Neural progenitor cell (in vitro differentiated cells): ENCODE results near the gene TMEM143. TPM values are rescaled to one million over a fixed set of nuclear protein-coding genes. Genes with fewer than 3 reads are reported as not detected.
"Not testable (repeated sequence)": the region's sequence is repeated elsewhere in the genome, so short reads cannot be mapped to it uniquely, and the experiment has no call there.

ENCODE experiments used
- DNase-seq: peaks from one replicate; pipeline ENCODE4 v3.0.0-alpha.2; 2016; ENCODE audit warnings: low spot score
- H2AFZ ChIP-seq: fragments of 200-600 bp; sonication (generic); replicated peaks from 2 replicates; pipeline ENCODE4 v1.6.1; 2016; ENCODE audit warnings: antibody characterized with exemption
- H3F3A ChIP-seq: fragments of 200-600 bp; sonication (generic); 2 replicates; pipeline ENCODE4 v1.6.1; 2016; ENCODE audit warnings: antibody characterized with exemption, low read depth
- H3K27ac ChIP-seq: fragments of 200-600 bp; sonication (generic); 2 replicates; pipeline ENCODE4 v1.5.1; 2016; ENCODE audit warnings: mild to moderate bottlenecking
- H3K27me3 ChIP-seq: fragments of 200-600 bp; sonication (generic); 2 replicates; pipeline ENCODE4 v1.6.1; 2016; ENCODE audit warnings: mild to moderate bottlenecking, moderate library complexity
- H3K36me3 ChIP-seq: fragments of 200-600 bp; sonication (generic); 2 replicates; pipeline ENCODE4 v1.5.1; 2016
- H3K4me1 ChIP-seq: fragments of 200-600 bp; sonication (generic); 2 replicates; pipeline ENCODE4 v1.6.1; 2016; ENCODE audit warnings: mixed run types
- H3K4me2 ChIP-seq: fragments of 200-600 bp; sonication (generic); 2 replicates; pipeline ENCODE4 v1.6.1; 2016
- H3K4me3 ChIP-seq: fragments of 200-600 bp; sonication (generic); 2 replicates; pipeline ENCODE4 v1.5.1; 2016
- H3K79me2 ChIP-seq: fragments of 200-600 bp; sonication (generic); 2 replicates; pipeline ENCODE4 v1.6.1; 2016; ENCODE audit warnings: low read depth
- H3K9ac ChIP-seq: fragments of 200-600 bp; sonication (generic); 2 replicates; pipeline ENCODE4 v1.6.1; 2016
- H3K9me3 ChIP-seq: fragments of 200-600 bp; sonication (generic); 2 replicates; pipeline ENCODE4 v1.5.1; 2016; ENCODE audit warnings: low read depth
- H4K20me1 ChIP-seq: fragments of 200-600 bp; sonication (generic); 2 replicates; pipeline ENCODE4 v1.6.1; 2016; ENCODE audit warnings: low read depth
- H3K27ac Mint-ChIP-seq: 3 replicates; pipeline ENCODE4 v1.8.0; 2021; ENCODE audit warnings: mixed read lengths
- H3K27me3 Mint-ChIP-seq: 2 replicates; pipeline ENCODE4 v1.8.0; 2022; ENCODE audit warnings: low read depth, mild to moderate bottlenecking, inconsistent platforms, moderate library complexity, mixed read lengths; ENCODE audit not compliant: insufficient read depth
- H3K36me3 Mint-ChIP-seq: 3 replicates; pipeline ENCODE4 v1.8.0; 2021; ENCODE audit warnings: mixed read lengths
- H3K4me1 Mint-ChIP-seq: 3 replicates; pipeline ENCODE4 v1.8.0; 2021; ENCODE audit warnings: mixed read lengths
- H3K4me3 Mint-ChIP-seq: 3 replicates; pipeline ENCODE4 v1.8.0; 2021; ENCODE audit warnings: mild to moderate bottlenecking, moderate library complexity, mixed read lengths
- H3K9me3 Mint-ChIP-seq: 3 replicates; pipeline ENCODE4 v1.8.0; 2020; ENCODE audit warnings: mixed read lengths
- EZH2 ChIP-seq: fragments of 200-600 bp; sonication (generic); IDR thresholded peaks from 2 replicates; pipeline ENCODE4 v1.6.1; 2017; ENCODE audit warnings: antibody characterized with exemption, mild to moderate bottlenecking, moderate library complexity
- EZH2phosphoT487 ChIP-seq: fragments of 200-600 bp; sonication (generic); IDR thresholded peaks from 2 replicates; pipeline ENCODE4 v1.6.1; 2017; ENCODE audit warnings: antibody characterized with exemption
- total RNA-seq: library from RNA; depleted of rRNA; stranded (reverse); fragments of >200 nt; gene quantifications from 2 replicates; pipeline ENCODE4 v1.2.3, GENCODE V29; 2015; ENCODE audit warnings: low replicate concordance
- TF ChIP-seq, protein P1 (sequence below): fragments of 200-600 bp; sonication (generic); IDR thresholded peaks from 2 replicates; pipeline ENCODE4 v1.5.1; 2017; ENCODE audit warnings: antibody characterized with exemption, mild to moderate bottlenecking

Gene TMEM143
- total RNA-seq, 1 donor from 2014 or later: 3.1 TPM

DNA sequence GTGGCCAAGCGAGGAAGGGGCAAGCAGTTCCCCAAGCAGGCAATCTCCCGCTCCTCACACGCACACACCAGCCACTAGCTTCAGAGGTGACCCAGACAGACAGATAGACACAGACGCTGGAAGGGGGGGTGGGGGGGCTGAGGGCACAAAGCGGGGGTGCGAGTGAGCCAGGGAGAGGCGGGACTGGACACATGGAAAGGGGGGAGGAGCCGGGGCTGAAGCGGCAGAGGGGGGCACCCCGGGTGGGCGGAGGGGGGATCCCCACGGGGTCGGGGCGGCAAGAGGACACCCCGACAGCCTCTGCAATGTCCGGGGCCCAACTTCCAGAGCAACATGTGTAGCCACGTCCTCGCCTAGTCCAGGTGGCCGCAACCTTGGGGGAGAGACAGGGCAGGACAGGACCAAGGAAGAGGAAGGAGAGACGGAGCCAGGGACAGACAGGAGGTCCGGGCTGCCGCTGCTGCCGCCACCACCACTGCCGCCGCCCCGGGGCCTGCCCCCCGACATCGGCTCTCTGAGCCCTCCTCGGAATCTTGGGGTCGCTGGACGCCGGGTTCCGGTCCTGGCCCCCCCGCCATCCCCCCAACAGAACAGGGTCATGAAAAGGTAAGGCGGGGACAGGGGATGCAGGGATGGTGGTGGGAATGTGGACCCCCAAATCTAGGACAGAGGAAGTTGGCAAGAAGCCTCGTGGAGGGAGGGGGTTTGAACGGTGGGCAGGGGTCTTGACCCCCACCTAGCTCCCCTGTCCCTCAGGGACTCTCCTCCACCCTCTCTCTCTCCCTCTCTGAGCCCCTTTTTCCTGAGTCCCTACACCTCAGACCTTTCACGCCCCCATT, 30.8 kb upstream of the TMEM143 start:
- TF ChIP-seq EZH2 (peak; percentile 73), EZH2phosphoT487 (no peak)
- TF ChIP-seq, protein P1, sequence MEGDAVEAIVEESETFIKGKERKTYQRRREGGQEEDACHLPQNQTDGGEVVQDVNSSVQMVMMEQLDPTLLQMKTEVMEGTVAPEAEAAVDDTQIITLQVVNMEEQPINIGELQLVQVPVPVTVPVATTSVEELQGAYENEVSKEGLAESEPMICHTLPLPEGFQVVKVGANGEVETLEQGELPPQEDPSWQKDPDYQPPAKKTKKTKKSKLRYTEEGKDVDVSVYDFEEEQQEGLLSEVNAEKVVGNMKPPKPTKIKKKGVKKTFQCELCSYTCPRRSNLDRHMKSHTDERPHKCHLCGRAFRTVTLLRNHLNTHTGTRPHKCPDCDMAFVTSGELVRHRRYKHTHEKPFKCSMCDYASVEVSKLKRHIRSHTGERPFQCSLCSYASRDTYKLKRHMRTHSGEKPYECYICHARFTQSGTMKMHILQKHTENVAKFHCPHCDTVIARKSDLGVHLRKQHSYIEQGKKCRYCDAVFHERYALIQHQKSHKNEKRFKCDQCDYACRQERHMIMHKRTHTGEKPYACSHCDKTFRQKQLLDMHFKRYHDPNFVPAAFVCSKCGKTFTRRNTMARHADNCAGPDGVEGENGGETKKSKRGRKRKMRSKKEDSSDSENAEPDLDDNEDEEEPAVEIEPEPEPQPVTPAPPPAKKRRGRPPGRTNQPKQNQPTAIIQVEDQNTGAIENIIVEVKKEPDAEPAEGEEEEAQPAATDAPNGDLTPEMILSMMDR: no peak
- Histone ChIP-seq H3K9ac (no peak overlapping the region), H2AFZ (no peak overlapping the region), H3K79me2 (peaks cover 16% of the 10 kb centered on the region), H3K27ac (no peak overlapping the region), H3K36me3 (no peaks in the 10 kb centered on the region), H3K27me3 (peaks cover 69% of the 10 kb centered on the region), H3K4me1 (peaks cover 29% of the 10 kb centered on the region), H3K4me3 (peak overlapping the region; percentile 53), H3F3A (peaks cover 27% of the 10 kb centered on the region), H3K4me2 (peak overlapping the region; percentile 86), H4K20me1 (peaks cover 5% of the 10 kb centered on the region), H3K9me3 (no peaks in the 10 kb centered on the region)
- peaks cover 52% of the 10 kb centered on the region for H3K4me1 Mint-ChIP-seq
- H3K27me3 Mint-ChIP-seq: peaks cover 38% of the 10 kb centered on the region
- H3K36me3 Mint-ChIP-seq: peaks cover 2% of the 10 kb centered on the region
- H3K4me3 Mint-ChIP-seq: peak overlapping the region; percentile 84
- H3K27ac Mint-ChIP-seq: no peak overlapping the region
- peaks cover 2% of the 10 kb centered on the region for H3K9me3 Mint-ChIP-seq
- DNase-seq: no peak

DNA sequence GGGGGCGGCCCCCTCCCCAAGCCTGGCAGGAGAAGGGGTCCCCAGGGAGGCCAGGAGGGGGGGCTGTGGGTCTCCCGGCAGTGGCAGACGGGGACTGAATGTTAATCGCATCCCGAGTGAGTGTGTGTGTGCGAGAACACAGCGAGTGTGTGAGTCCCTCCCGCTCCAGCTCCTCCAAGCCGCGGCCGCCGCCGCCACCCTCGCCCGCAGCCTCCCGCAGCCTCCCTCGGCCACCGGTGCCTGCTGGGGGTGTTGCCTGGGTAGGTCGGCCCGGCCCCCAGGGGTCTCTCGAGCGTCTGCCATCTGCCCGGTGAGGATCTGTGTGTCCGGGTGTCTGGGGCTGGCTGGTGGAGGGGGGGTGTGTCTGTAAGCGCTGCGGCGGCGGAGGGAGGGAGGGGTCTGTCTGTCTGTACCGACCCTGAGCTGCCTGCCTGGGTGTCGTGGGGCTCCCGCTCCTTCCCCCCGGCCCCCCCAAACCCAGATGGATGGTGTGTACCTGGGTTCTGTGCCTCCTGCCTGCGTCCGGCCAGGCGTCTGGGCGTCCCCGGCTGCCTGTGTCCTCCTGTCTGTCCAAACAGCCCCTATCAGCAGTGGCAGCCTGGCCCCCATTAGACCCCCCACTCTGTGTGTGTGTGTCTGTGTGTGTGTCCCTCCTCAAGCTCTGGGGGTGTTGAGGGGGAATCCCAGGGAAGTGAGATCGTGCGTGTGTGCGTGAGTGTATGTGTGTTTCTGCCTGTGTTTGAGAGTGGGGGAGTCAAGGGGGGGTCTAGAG, 30.0 kb upstream of the TMEM143 start, which contains the start of gene GRIN2D:
Gene GRIN2D (plus strand): TSS at position 110 of the 772 bp plus-strand sequence. CDS start 4,725 bp downstream, outside the sequence.
- Histone ChIP-seq H3K4me2 (peak within 1 kb of the TSS; percentile 86), H3K9me3 (no peaks in the 10 kb centered on the region), H3K27ac (no peak within 1 kb of the TSS), H3K4me3 (peak within 1 kb of the TSS; percentile 53), H2AFZ (no peak within 1 kb of the TSS), H3F3A (peaks cover 19% of the 10 kb centered on the region), H3K27me3 (peaks cover 67% of the 10 kb centered on the region), H4K20me1 (peaks cover 5% of the 10 kb centered on the region), H3K4me1 (peaks cover 29% of the 10 kb centered on the region), H3K9ac (no peak within 1 kb of the TSS), H3K36me3 (no peaks in the 10 kb centered on the region), H3K79me2 (peaks cover 20% of the 10 kb centered on the region)
- H3K9me3 Mint-ChIP-seq: no peaks in the 10 kb centered on the region
- peak within 1 kb of the TSS; percentile 91 for H3K27ac Mint-ChIP-seq
- no peak for TF ChIP-seq EZH2phosphoT487
- TF ChIP-seq EZH2: peak; percentile 53
- TF ChIP-seq, protein P1: peak; percentile 34
- H3K4me1 Mint-ChIP-seq: peaks cover 45% of the 10 kb centered on the region
- peaks cover 31% of the 10 kb centered on the region for H3K27me3 Mint-ChIP-seq
- H3K4me3 Mint-ChIP-seq: peak within 1 kb of the TSS; percentile 84
- peak; percentile 76 for DNase-seq
- H3K36me3 Mint-ChIP-seq: no peaks in the 10 kb centered on the region

DNA sequence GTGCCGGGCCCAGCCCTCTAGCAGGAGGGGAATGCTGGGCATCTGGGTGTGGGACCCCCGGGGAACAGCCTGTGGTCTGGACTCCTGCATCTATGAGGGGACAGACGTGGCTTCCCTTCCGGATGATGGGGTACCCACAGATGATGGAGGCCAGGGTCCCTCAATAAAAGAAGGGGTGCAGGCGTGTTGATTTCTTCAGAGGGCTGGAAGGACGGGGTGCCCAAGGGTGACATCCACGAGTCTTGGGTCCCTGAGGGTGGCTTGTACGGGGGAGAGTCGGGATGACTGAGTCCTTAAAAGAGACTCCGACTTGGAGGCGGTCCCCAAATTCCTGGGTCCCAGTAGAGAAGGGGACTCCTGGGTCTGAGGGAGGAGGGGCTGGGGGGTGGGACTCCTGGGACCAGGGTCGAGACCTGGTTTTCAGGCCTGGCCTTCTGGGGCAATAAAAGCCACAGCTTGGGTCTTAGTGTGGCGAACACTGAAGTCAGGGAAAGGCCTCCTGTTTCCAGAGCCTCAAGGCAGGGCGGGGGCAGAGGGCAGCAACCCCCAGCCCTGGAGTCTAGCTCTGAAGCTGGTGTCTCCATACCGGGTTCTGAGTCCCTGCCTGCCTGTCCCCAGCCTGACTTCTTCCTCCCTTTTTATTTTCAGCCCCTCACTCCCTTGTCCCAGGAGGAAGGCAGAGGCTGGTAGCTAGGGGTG, 29.3 kb upstream of the TMEM143 start:
- peaks cover 59% of the 10 kb centered on the region for H3K27me3 ChIP-seq
- no peak for TF ChIP-seq EZH2
- TF ChIP-seq, protein P1: no peak
- TF ChIP-seq EZH2phosphoT487: no peak
- H3K79me2 ChIP-seq: peaks cover 23% of the 10 kb centered on the region
- peak overlapping the region; percentile 86 for H3K4me2 ChIP-seq
- H3K4me1 ChIP-seq: peaks cover 28% of the 10 kb centered on the region
- Mint-ChIP-seq H3K27ac (peak overlapping the region; percentile 91), H3K9me3 (no peaks in the 10 kb centered on the region), H3K27me3 (peaks cover 30% of the 10 kb centered on the region), H3K36me3 (peaks cover 3% of the 10 kb centered on the region), H3K4me3 (peak overlapping the region; percentile 84), H3K4me1 (peaks cover 44% of the 10 kb centered on the region)
- H3K36me3 ChIP-seq: no peaks in the 10 kb centered on the region
- no peak for DNase-seq
- H3K4me3 ChIP-seq: peak overlapping the region; percentile 53
- peaks cover 17% of the 10 kb centered on the region for H3F3A ChIP-seq
- H4K20me1 ChIP-seq: peaks cover 5% of the 10 kb centered on the region
- H3K9me3 ChIP-seq: no peaks in the 10 kb centered on the region
- H2AFZ ChIP-seq: no peak overlapping the region
- H3K9ac ChIP-seq: no peak overlapping the region
- no peak overlapping the region for H3K27ac ChIP-seq

DNA sequence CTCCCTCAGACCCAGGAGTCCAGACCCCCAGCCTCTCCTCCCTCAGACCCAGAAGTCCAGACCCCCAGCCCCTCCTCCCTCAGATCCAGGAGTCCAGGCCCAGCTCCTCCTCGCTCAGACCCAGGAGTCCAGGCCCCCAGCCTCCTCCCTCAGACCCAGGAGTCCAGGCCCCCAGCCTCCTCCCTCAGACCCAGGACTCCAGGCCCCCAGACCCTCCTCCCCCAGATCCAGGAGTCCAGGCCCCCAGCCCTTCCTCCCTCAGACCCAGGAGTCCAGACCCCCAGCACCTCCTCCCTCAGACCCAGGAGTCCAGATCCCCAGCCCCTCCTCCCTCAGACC, 28.2 kb upstream of the TMEM143 start:
- not testable (repeated sequence) for H3K27ac Mint-ChIP-seq, H3K9ac ChIP-seq, H3K27ac ChIP-seq, H4K20me1 ChIP-seq, H3K4me3 ChIP-seq, H3K36me3 ChIP-seq, H3K9me3 ChIP-seq, H2AFZ ChIP-seq, DNase-seq, H3K36me3 Mint-ChIP-seq, H3K4me2 ChIP-seq, H3K9me3 Mint-ChIP-seq
- Mint-ChIP-seq H3K4me3 (peak overlapping the region; percentile 92), H3K4me1 (peaks cover 33% of the 10 kb centered on the region), H3K27me3 (peaks cover 21% of the 10 kb centered on the region)
- Histone ChIP-seq H3K27me3 (peaks cover 49% of the 10 kb centered on the region), H3K4me1 (peaks cover 24% of the 10 kb centered on the region), H3F3A (peaks cover 12% of the 10 kb centered on the region), H3K79me2 (peaks cover 23% of the 10 kb centered on the region)
